ENCODE data around the gene CPB1. TPM values are rescaled to one million over a fixed set of nuclear protein-coding genes. Genes with fewer than 3 reads are reported as not detected.

The CPB1 gene
- total RNA-seq, 6 donors from 2014 or later, result 5.6 to 11.3 TPM; not detected in 4

- 60 to 64% methylated on average over 2 of the region's 2 CpGs for WGBS, 2 donors
- ATAC-seq (ENCODE audit: low FRiP score in 2 of 2) (no peak), DNase-seq (no peak)
- Histone ChIP-seq H3K36me3 (no peaks in the 10 kb centered on the region), H3K9me3 (no peaks in the 10 kb centered on the region), H3K4me1 (no peaks in the 10 kb centered on the region), H3K4me3 (no peak overlapping the region), H3K27me3 (no peaks in the 10 kb centered on the region), H3K27ac (no peak overlapping the region)
- TF ChIP-seq POLR2AphosphoS5 (IDR thresholded peaks at IDR 0.05), result no peak
- TF ChIP-seq EP300 (IDR thresholded peaks at IDR 0.05), result no peak
- TF ChIP-seq CTCF (IDR thresholded peaks at IDR 0.05), result no peak
- TF ChIP-seq POLR2A (IDR thresholded peaks at IDR 0.05), result no peak
These were observed 18.3 kb downstream of the CPB1 start for GRCh38 chr3:148845756-148846395.

GRCh38 chr3:148847351-148847750 lies 19.7 kb downstream of the CPB1 start:
- DNase-seq (no peak), ATAC-seq (ENCODE audit: low FRiP score in 2 of 2) (peak in 1 of 2 donors; percentile 68)
- Histone ChIP-seq H3K36me3 (no peaks in the 10 kb centered on the region), H3K27ac (no peak overlapping the region), H3K9me3 (no peaks in the 10 kb centered on the region), H3K4me3 (no peak overlapping the region), H3K4me1 (no peaks in the 10 kb centered on the region), H3K27me3 (no peaks in the 10 kb centered on the region)
- TF ChIP-seq CTCF (IDR thresholded peaks at IDR 0.05) (no peak), POLR2AphosphoS5 (IDR thresholded peaks at IDR 0.05) (no peak), POLR2A (IDR thresholded peaks at IDR 0.05) (no peak), EP300 (IDR thresholded peaks at IDR 0.05) (no peak)
- 84 to 90% methylated on average over 1 of the region's 1 CpG for WGBS, 2 donors

GRCh38 chr3:148848410-148848809 lies 20.8 kb downstream of the CPB1 start:
- TF ChIP-seq POLR2A (IDR thresholded peaks at IDR 0.05), result no peak
- no peak for TF ChIP-seq POLR2AphosphoS5 (IDR thresholded peaks at IDR 0.05)
- no peak for TF ChIP-seq EP300 (IDR thresholded peaks at IDR 0.05)
- no peak for TF ChIP-seq CTCF (IDR thresholded peaks at IDR 0.05)
- no peak overlapping the region for H3K27ac ChIP-seq
- H3K36me3 ChIP-seq, result no peaks in the 10 kb centered on the region
- H3K27me3 ChIP-seq, result no peaks in the 10 kb centered on the region
- H3K4me1 ChIP-seq, result no peaks in the 10 kb centered on the region
- no peak overlapping the region for H3K4me3 ChIP-seq
- no peaks in the 10 kb centered on the region for H3K9me3 ChIP-seq
- WGBS, 2 donors, result 67 to 78% methylated on average over 1 of the region's 1 CpG
- DNase-seq (no peak), ATAC-seq (ENCODE audit: low FRiP score in 2 of 2) (no peak)

GRCh38 chr3:148852271-148852992 lies 24.8 kb downstream of the CPB1 start:
- Histone ChIP-seq H3K27me3 (no peaks in the 10 kb centered on the region), H3K9me3 (no peaks in the 10 kb centered on the region), H3K36me3 (no peaks in the 10 kb centered on the region), H3K27ac (no peak overlapping the region), H3K4me1 (no peaks in the 10 kb centered on the region), H3K4me3 (no peak overlapping the region)
- 66 to 74% methylated on average over 7 of the region's 7 CpGs for WGBS, 2 donors
- ATAC-seq (ENCODE audit: low FRiP score in 2 of 2) (no peak), DNase-seq (no peak)
- TF ChIP-seq CTCF (IDR thresholded peaks at IDR 0.05) (no peak), EP300 (IDR thresholded peaks at IDR 0.05) (no peak), POLR2AphosphoS5 (IDR thresholded peaks at IDR 0.05) (no peak), POLR2A (IDR thresholded peaks at IDR 0.05) (no peak)
